HG02571 (cell line): ENCODE data around the gene EVI2B.
"Not testable (repeated sequence)": the region's sequence is repeated elsewhere in the genome, so short reads cannot be mapped to it uniquely, and the experiment has no call there.

Experiments
- ATAC-seq: cut with Tn5 transposase; IDR thresholded peaks from one replicate; pipeline ENCODE4 v1.9.1; 2021; ENCODE audit warnings: mild to moderate bottlenecking, moderate library complexity; ENCODE audit not compliant: unreplicated experiment

Gene EVI2B

GRCh38 chr17:31272803-31273202, 41.1 kb downstream of the EVI2B start:
- ATAC-seq, result no peak

- no peak for ATAC-seq
Measured at GRCh38 chr17:31272236-31272635, 41.6 kb downstream of the EVI2B start.

- no peak for ATAC-seq
Measured at GRCh38 chr17:31269578-31269983, 44.3 kb downstream of the EVI2B start.

GRCh38 chr17:31269036-31269577, 44.7 kb downstream of the EVI2B start:
- no peak for ATAC-seq

GRCh38 chr17:31266042-31266441, 47.8 kb downstream of the EVI2B start:
- ATAC-seq, result no peak

- not testable (repeated sequence) for ATAC-seq
Measured at GRCh38 chr17:31262923-31263322, 50.9 kb downstream of the EVI2B start.

GRCh38 chr17:31261601-31262000, 52.3 kb downstream of the EVI2B start:
- ATAC-seq, result no peak

GRCh38 chr17:31260151-31260550, 53.7 kb downstream of the EVI2B start:
- no peak for ATAC-seq

- no peak for ATAC-seq
Measured at GRCh38 chr17:31256936-31257335, 56.9 kb downstream of the EVI2B start.

- ATAC-seq, result no peak
Measured at GRCh38 chr17:31254654-31255053, 59.2 kb downstream of the EVI2B start.
